GF-D8 (cell line): ENCODE measurements around the gene PARD3.
"Not testable (repeated sequence)": the region's sequence is repeated elsewhere in the genome, so short reads cannot be mapped to it uniquely, and the experiment has no call there.

Experiments used
- DNase-seq: peaks from one replicate; lab custom pipeline; 2025; lab: John Stamatoyannopoulos, UW

PARD3 gene

DNA sequence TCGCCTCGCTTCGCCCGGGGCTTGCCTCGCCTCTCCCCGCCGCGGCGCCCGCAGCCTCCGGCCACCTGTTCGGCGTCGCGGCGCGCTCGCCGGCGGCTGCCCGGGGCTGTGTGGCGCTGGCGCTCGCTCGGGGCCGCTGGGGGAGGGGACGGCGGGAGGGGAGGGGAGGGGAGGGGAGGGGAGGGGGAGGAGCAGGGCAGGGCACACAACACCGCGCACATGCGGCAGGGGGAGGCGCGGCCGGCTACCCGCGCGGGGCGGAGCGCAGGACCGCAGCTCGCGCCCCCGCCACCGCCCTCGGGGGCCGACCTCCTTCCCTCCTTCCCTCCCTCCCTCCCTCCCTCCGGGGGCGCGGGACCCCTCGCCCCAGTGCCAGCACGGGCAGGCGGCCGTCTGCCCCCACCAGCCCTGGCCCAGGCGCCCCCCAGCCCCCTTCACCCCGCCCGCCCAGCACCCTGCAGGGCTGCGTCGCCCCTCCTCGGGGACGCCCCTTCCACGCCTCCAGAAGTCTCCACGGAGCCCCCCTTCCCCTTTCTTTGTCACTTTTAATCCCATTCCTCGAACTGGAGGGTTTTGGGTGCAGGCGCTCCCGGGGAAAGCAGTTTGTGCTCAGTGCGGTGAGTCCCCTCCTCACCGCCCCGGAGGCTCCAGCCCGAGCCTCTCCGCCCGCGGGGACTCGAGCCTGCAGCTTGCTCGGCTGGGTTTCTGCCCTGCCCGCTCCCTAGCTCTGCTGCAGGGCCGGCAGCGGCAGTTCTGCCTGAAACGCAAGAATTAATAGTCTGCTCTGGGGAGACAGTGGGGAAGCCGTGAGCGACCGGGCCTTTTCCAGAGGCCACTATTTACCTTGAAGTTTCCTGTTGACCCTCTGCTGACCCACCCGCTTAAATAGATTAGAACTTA is at the start of gene PARD3:
PARD3 (minus strand) TSS at position 112 of the 900 bp plus-strand sequence. CDS start 301 bp downstream, outside the sequence.
- DNase-seq, result no peak

DNA sequence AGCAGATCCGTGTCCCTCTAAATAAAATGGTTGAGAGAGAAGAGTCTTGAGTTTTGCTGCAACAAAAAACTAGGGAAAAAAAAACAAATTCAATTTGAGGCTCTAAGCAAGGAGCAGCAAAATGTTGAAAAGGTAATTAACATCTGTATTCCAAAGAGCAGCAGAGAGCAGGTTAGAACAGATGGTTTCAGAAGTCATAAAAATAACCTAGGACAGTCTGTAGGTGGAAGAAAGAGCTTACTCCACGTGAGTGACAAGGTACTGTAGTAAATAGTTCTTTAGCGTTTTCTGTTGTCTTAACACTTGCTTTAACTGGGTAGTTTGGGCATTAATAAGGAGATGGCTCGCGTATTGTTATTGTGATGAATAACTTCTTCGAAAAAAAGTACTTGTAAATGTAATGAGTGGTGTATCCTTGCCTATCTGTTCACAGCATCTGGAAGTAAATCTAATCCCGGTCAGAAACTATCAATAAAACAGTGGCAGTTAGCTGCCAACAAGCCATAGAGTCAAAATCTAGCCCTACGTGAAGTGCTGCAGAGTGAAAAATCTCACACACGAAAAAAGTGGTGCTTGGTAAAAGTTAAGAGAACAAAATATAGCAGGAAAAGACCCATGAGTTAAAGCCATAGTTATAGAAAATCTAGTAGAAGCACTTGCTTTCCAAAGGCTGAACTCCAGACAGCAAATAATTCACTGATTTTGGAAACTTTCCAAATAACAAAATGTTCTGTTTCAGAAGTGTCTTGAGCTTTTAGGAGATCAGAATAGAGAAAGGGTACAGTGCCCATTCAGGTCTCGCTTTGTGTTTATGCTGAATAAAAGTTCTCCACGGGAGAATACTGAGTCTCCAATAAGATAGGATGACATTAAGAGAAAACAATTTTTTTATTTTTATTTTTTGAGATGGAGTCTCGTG is 49.3 kb upstream of the PARD3 start:
- no peak for DNase-seq

DNA sequence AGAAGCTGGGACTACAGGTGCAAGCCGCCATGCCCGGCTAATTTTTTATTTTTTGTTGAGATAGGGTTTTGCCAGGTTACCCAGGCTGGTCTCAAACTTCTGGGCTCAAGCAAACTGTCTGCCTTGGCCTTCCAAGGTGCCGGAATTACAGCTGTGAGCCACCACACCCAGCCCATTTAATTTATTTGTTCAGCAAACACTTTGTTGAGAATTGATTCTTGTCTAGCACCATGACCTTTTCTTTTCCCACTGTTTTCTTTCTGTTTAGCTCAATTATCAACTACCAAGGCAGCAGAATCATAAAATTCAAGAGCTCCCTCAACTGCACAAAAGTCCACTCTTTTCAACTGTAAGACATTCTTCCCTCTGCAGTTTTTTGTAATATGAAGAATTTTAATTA is 47.8 kb upstream of the PARD3 start:
- DNase-seq, result no peak

DNA sequence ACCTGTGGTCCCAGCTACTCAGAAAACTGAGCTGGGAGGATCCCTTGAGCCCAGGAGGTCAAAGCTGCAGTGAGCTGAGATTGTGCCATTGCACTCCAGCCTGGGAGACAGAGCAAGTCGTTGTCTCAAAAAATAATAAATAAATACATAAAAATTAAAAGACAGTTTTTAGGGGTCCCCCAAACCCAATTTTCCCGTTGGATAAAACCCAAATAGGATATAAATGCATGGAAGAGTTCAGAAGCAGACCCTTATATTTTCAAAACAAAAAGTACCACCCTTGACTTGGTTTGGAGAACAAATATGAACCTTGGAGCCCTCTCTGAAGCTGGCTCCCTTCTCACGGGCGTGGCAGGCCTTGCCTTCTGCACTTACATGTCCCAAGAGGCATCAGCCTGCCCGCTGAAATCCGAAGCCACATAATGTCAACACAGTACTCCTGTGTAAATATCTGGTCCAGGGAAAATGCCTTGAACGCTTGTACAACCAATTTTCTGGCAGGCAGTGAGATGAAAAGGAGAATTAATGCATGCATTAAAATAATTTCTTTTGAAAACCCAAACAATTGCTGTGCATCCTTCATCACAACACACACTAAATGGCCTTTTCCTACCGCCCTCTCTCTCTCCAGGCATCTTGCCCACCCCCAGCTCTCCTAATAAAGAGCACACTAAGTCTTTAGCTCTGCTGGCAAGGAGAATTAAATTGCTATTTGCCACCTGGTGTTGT is 46.4 kb upstream of the PARD3 start:
- DNase-seq, result no peak

DNA sequence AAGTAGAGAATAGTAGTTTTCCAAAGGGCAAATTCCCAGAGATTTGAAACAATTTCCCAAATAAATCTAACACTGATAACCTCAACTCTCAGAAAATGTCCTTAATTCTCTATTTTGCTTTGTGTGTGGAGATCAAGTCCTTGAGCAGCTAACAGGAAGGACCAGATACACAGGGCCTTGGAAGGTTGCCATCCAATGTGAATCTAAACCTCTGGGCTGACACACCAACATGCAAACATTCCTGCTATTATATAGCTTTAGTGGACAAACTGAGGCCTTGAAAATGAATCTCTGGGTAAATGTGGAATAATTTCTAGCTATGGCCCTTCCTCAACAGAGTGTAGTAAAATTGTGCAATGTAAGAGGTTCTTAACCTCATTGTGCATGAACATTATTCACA is 44.1 kb upstream of the PARD3 start:
- no peak for DNase-seq

DNA sequence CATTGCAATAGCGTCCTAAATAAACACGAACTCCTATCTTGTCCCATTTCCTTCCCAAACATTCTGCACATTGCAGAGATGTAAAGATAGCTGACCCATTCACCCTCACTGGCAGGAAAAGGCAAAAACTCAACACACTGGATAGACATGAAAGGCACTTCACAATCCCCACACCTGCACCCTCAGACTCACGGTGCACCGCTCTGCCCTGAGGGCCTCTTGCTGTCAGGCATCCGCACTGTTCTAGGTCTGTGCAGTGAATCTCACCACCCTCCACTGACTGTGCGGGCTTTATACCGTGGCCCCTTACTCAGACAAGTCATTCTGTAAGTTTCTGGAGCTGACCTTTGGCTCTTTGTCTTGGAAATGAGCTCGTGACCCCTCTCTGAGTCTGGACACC is 42.9 kb upstream of the PARD3 start:
- DNase-seq, result no peak

DNA sequence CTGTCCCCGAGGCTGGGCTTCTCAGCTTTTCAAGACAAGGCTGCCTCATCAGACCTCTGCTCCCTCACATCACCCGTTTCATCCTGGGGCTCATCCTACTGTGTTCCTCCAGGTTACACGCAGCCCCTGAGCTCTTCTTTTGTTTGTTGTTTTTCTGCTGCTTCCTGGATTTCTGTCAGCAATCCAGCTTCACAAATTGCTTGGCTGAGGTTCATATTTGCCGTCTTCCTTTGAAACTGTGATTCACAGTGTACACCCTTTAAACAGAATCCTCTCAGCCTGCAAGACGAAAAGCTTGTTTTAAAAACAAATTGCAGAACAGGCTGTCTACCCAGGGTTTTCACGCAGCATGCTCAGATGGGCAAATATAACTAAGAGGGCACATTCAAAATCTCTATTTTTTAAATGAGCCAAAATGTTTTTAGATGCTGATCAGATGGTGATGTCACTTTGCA is 39.1 kb upstream of the PARD3 start:
- no peak for DNase-seq

DNA sequence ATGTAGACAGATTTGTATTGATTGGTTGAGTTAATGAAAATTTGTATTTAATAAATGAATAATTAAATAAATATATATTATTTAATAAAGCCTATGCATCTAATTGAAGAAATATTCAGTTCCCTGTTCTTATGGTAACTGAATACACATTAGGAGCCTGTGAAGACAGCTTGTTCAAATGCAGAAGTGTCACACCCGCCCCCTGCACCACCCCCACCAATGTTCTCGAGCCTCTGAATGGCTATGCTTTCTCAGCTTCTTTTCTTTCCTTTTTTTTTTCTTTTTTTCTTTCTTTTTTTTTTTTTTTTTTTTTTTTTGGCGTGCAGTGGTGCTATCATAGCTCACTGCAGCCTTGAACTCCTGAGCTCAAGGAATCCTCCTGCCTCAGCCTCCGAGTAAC is 38.3 kb upstream of the PARD3 start:
- no peak for DNase-seq

DNA sequence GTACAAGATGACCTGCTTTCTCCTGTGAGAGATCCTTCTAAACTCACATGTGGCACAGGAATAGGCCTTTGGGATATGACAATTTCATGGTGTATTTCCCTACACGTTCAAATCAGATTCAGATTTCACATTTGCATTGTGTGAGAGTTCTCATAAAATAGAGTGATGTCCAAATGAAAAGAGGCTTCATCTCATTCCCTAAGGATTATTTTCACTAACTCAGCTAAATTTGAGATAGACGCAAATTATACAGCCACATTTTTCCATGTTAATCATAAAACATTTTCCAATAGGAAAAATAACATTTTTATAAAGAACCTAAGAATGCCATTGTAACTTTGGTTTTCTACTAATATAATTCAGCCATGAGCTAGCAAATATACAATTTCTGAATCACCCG is 35.5 kb upstream of the PARD3 start:
- DNase-seq, result no peak

DNA sequence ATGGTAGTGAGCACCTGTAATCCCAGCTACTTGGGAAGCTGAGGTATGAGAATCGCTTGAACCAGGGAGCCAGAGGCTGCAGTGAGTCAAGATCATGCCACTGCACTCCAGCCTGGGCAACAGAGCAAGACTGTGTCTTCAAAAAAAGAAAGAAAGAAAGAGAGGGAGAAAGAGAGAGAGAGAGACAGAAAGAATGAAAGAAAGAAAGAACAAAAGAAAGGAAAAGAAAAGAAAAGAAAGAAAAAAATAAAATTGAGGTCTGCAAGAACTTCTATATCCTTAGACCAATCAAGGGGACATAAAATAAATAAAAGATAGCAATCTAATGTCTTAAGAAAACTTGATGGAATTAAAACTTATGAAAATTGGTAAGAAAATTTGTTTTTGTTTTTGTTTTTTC is 34.9 kb upstream of the PARD3 start:
- DNase-seq, result no peak

DNA sequence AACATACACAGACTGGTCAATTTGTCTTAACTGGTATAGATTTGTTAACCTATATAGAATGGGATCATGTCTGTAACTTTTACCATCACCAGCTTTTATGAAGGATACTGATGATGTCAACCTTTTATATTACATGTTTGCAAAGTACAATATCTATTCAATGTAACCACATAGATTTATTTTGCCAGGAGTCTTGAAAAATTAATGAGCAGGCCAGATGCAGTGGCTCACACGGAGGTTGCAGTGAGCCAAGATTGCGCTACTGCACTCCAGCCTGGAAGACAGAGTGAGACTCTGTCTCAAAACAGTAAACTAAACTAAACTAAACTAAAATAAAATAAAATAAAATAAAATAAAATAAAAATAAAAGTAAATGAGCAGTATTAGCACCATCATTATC is 30.0 kb upstream of the PARD3 start:
- DNase-seq, result no peak

DNA sequence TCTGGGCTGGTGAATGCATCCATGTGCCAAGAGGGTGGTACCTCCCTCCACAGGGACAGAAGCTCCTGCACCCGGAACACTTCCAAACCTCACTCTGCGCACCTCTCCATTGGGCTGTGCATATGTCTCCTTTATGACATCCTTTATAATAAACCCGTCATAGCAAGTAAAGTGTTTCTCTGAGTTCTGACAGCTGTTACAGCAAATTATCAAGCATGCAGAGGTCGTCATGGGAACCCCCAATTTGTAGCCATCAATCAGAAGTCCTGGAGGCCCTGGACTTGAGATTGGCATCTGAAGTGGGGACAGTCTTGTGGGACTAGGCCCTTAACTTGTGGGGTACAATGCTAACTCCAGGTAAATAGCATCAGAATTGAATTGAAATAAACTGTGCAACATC is 29.4 kb upstream of the PARD3 start:
- no peak for DNase-seq

DNA sequence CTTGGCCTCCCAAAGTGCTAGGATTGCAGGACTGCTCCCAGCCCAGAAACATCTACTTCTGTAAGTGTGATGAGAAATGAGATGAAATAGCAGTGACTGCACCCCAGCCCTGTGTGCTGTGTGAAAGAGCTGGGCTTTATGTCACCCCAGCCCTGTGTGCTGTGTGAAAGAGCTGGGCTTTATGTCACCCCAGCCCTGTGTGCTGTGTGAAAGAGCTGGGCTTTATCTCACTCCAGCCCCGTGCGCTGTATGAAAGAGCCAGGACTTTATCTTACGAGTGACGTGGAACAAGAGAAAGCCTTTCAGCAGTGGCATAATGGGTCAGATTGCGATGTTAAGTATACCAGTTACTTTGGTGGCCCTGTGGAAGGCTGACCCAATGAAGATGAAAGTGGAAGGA is 28.4 kb upstream of the PARD3 start:
- not testable (repeated sequence) for DNase-seq

DNA sequence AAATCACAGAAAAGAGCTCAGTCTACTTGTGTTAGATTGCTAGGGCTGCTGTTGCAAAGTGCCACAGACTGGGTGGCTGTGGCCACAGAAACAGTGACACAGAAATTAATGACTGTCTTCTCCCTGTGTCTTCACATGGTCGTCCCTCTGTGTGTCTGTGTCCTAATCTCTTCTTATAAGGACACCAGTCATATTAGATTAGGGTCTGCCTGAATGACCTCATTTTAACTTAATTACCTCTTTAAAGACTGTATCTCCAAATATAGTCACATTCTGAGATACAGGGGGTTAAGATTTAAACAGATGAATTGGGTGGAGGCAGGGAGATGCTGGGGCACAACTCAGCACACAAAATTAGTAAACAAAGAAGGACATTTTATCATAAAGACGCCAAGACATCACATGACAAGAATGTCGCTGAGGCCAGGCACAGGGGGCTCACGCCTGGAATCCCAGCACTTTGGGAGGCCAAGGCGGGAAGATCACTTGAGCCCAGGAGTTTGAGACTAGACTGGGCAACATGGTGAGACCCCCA is 23.3 kb upstream of the PARD3 start:
- DNase-seq, result no peak

DNA sequence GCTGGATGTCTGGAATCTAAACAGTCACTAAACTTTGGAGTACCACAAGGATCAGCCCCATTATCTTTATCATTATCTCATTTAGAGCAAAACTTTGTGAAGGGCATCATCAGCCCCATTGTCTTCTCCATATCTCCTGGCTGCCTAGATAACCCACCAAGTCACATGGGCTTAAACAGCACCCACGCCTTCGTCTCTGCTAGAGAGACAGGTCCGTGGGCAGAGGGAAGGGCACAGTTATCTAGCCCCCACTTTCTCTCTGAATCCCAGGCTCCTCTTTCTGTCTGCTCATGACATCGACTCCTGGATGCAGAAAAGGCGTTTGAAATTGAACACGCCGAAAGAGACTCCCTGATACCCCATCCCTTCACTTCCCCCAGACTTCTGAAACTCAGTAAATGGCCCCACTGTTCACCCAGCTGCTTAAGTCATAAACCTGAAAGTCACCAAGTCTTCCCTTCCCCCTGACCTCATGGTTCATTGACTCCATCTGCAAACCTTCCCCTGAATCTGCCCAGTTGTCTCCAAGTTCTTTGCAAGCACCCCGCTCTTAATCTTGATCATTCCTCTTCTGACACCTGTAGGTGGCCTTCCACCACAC is 20.9 kb upstream of the PARD3 start:
- DNase-seq, result no peak

DNA sequence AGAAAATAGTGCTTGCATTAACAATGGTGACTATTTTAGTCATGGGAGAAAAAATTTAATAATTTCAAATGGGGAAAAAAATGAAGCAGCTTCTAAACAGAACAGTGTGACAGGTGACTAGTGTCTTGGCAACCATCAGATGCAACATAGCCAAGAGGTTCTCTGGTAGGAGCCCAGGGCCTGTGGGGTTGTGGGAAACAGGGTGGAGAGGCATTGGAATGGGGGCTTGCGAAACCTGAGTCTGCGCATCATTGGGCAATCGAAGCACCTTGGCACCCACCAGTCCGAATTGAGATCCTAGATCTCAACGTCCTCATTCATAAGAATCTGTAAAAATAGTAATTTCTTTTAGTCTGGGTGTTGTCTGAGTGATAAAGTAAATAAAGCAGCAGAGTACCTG is 19.2 kb upstream of the PARD3 start:
- DNase-seq, result no peak

DNA sequence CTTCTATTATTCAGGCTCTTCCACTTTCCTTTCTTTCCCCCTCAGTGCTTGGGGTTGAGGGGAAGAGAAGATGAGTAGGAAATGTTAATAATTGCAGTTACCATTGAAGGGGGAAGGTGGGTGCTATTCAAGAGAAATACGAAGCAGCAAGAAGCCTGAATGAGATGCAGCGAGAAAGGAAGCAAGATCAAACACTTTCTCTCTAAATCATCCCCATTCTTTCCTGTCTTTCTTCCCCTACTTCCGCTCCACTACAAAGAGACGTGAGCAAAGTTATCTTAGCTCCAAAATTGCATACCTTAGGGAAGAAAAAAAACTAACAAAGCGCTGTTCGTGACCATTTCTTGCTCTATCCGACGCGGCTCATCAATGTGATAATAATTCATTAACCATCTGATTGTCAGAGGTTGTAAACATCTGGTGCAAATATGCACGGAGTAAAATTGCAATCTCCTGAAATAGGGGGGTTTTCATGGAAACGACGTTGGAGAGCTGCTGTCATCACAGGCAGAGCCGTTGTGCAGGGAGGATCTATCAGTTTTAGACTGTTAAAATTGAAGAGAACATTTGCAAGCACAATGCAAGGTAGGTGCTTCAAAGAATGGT is 15.2 kb upstream of the PARD3 start:
- DNase-seq, result no peak

DNA sequence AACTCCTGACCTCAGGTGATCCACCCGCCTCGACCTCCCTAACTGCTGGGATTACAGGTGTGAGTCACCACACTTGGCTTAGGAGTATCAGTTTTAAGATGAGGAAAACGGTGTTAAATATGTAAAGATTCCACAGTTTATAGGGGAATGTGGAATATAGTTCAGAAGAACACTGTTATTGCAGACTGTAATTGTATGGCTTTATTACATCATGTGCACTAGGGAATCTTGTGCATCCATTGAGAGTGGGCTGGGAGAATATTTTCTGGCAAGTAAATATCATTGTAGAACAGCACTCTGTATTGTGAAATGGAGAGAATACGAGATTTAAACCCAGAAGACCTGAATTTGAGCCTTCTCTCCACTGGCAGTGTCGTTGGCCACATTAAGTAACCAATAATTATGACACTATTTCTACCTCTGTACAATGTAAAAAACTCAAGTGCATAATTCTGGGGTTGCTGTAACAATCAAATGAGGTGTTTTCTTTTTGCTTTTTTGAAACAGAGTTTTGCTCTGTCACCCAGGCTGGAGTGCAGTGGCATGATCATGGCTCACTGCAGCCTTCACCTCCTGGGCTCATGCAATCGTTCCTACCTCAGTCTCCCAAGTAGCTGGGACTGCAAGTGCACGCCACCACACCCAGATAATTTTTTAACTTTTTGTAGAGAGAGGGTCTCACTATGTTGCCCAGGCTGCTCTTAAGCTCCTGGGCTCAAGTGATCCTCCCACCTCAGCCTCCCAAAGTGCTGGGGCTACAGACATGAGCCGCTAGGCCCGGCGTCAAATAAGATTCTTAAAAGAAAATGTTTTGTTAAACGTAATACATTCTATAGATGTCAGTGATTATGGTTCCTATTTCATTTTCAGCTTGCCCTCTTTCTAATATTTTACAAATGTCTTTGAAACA is 12.0 kb upstream of the PARD3 start:
- no peak for DNase-seq

DNA sequence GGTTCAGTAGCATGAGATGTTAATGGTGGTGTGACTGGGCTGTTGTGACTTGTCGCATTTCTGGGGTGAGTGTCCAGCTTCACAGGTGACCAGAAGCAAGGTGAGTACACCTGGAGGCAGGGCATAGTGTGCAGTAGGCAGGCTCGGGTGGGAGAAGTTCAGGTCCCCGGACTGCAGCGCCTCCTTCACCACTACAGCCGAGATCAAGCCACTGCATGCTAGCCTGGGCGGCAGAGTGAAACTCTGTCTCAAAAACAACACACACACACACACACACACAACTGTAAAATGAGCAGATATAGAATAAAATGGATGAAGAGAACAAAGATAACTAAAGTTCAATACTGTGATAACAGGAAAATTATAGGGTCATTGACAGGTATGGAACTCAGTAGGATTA is 11.1 kb upstream of the PARD3 start:
- DNase-seq, result no peak

DNA sequence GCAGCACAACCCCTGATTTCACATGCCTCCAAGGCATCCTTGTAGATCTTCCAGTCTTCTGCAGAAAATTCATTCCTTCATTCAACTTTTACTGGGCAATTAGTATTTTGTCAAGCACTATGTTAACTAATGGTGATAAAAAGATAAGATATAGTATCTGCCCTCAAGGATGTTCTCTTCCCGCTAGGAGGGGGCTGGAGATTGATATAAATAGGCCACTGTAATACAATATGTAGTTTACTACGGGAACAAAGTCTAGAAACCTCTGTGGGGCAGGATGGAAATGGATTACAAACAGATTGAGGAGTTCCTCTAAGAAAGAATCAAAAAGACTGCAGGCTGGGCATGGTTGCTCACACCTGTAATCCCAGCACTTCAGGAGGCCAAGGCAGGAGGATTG is 10.3 kb upstream of the PARD3 start:
- no peak for DNase-seq
